ENCODE data around the gene CUX1. TPM values are rescaled to one million over a fixed set of nuclear protein-coding genes. Genes with fewer than 3 reads are reported as not detected.

The CUX1 gene
- total RNA-seq, 1 donor from 2014 or later, result 66.4 TPM

DNA sequence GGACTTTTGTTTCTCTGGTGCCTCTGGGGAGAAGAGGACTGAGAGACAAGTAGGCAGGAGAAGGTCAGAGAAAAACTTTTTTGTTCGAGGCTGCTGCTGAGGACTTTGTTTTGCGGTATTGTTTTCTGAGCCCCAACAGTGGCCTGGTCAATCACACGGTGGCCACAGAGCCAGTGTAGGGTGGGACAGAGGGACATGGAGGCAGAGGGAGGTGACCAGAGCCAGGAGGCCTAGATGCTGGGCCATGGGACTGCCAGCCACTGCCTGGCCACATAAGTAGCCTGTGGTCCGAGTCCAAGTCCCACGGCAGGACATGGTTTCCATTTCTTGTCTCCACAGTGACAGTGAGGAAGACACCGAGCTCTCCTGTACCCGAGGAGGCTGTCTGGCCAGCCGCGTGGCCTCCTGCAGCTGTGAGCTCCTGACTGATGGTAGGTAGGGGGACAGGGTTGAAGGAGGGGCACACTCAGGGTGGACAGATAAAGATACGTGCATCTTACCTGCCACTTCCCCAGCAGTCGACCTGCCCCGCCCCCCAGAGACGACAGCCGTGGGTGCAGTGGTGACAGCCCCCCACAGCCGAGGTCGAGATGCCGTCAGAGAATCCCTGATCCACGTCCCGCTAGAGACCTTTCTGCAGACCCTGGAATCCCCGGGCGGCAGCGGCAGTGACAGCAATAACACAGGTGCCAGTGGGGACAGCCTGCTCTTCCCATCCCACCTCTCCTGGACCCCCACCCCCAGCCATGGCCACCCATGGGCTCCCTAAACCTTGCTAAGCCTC lies 496.8 kb downstream of the CUX1 start:
- TF ChIP-seq EZH2 (IDR thresholded peaks at IDR 0.05) (no peak), EZH2phosphoT487 (IDR thresholded peaks at IDR 0.05) (no peak)
- TF ChIP-seq, protein P1, sequence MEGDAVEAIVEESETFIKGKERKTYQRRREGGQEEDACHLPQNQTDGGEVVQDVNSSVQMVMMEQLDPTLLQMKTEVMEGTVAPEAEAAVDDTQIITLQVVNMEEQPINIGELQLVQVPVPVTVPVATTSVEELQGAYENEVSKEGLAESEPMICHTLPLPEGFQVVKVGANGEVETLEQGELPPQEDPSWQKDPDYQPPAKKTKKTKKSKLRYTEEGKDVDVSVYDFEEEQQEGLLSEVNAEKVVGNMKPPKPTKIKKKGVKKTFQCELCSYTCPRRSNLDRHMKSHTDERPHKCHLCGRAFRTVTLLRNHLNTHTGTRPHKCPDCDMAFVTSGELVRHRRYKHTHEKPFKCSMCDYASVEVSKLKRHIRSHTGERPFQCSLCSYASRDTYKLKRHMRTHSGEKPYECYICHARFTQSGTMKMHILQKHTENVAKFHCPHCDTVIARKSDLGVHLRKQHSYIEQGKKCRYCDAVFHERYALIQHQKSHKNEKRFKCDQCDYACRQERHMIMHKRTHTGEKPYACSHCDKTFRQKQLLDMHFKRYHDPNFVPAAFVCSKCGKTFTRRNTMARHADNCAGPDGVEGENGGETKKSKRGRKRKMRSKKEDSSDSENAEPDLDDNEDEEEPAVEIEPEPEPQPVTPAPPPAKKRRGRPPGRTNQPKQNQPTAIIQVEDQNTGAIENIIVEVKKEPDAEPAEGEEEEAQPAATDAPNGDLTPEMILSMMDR (IDR thresholded peaks at IDR 0.05), result no peak

DNA sequence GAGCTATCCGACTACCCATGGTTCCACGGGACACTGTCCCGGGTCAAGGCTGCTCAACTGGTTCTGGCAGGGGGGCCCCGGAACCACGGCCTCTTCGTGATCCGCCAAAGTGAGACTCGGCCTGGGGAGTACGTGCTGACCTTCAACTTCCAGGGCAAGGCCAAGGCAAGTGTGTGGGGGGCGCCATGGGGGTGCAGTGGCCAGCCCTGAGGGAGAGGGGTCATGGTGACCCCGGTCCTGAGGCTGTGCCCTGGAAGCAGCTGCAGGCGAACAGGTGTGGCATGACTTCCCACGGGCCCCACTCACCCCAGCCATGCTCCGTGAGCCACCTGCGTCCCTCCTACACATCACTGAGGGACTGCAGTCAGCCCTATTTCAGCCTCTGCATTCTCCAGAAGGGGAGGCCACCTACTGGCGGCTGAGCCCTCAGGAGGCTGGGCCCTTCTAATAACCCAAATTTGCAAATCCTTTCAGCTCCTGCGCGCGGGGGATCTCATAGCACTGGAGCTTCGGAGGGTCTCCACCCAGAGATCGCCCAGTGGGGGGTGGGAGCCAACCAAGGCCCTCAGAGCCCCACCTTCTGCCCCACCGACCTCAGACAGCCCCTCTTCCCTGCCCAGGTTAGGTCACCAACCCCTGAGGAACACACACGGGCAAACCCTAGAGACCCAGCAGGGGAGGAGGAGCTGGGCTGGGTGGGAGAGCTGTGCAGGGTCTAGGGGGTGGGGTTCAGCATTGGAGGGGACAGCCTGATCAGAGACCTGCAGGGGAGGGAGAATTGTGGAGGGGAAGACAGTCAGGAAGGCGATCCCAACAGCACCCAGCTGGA lies 500.0 kb downstream of the CUX1 start:
- H3K4me3 ChIP-seq, result no peak overlapping the region
- no peaks in the 10 kb centered on the region for H3K79me2 ChIP-seq (ENCODE audit: low read depth)
- no peak overlapping the region for H3K27ac ChIP-seq
- H3F3A ChIP-seq (ENCODE audit: low read depth), result peaks cover 2% of the 10 kb centered on the region
- H3K27ac Mint-ChIP-seq, result no peak overlapping the region
- H3K36me3 Mint-ChIP-seq, result peaks cover 9% of the 10 kb centered on the region
- H4K20me1 ChIP-seq (ENCODE audit: low read depth), result peaks cover 9% of the 10 kb centered on the region
- no peaks in the 10 kb centered on the region for H3K4me1 ChIP-seq
- H3K36me3 ChIP-seq, result no peaks in the 10 kb centered on the region
- no peak overlapping the region for H2AFZ ChIP-seq (replicated peaks)
- H3K9me3 Mint-ChIP-seq, result no peaks in the 10 kb centered on the region
- H3K27me3 Mint-ChIP-seq (ENCODE audit: insufficient read depth, low read depth), result peaks cover 3% of the 10 kb centered on the region
- H3K4me2 ChIP-seq, result no peak overlapping the region
- no peak for DNase-seq (ENCODE audit: low spot score)
- TF ChIP-seq EZH2 (IDR thresholded peaks at IDR 0.05) (no peak), EZH2phosphoT487 (IDR thresholded peaks at IDR 0.05) (no peak)
- TF ChIP-seq, protein P1 (IDR thresholded peaks at IDR 0.05), result no peak
- peaks cover 18% of the 10 kb centered on the region for H3K27me3 ChIP-seq
- H3K9ac ChIP-seq, result no peak overlapping the region
- H3K4me3 Mint-ChIP-seq, result no peak overlapping the region
- no peaks in the 10 kb centered on the region for H3K9me3 ChIP-seq (ENCODE audit: low read depth)
- no peaks in the 10 kb centered on the region for H3K4me1 Mint-ChIP-seq

More for the DNA sequence above, 496.8 kb downstream of the CUX1 start:
- no peak for DNase-seq (ENCODE audit: low spot score)
- Mint-ChIP-seq H3K4me3 (no peak overlapping the region), H3K36me3 (peaks cover 5% of the 10 kb centered on the region), H3K27me3 (ENCODE audit: insufficient read depth, low read depth) (peaks cover 7% of the 10 kb centered on the region), H3K4me1 (no peaks in the 10 kb centered on the region), H3K27ac (no peak overlapping the region), H3K9me3 (no peaks in the 10 kb centered on the region)
- no peaks in the 10 kb centered on the region for H3K9me3 ChIP-seq (ENCODE audit: low read depth)
- no peaks in the 10 kb centered on the region for H3K27me3 ChIP-seq
- H2AFZ ChIP-seq (replicated peaks), result no peak overlapping the region
- H3K36me3 ChIP-seq, result no peaks in the 10 kb centered on the region
- H3F3A ChIP-seq (ENCODE audit: low read depth), result no peaks in the 10 kb centered on the region
- H3K79me2 ChIP-seq (ENCODE audit: low read depth), result no peaks in the 10 kb centered on the region
- no peaks in the 10 kb centered on the region for H3K4me1 ChIP-seq
- no peak overlapping the region for H3K9ac ChIP-seq
- H3K27ac ChIP-seq, result no peak overlapping the region
- H3K4me3 ChIP-seq, result no peak overlapping the region
- H3K4me2 ChIP-seq, result no peak overlapping the region
- H4K20me1 ChIP-seq (ENCODE audit: low read depth), result no peaks in the 10 kb centered on the region

DNA sequence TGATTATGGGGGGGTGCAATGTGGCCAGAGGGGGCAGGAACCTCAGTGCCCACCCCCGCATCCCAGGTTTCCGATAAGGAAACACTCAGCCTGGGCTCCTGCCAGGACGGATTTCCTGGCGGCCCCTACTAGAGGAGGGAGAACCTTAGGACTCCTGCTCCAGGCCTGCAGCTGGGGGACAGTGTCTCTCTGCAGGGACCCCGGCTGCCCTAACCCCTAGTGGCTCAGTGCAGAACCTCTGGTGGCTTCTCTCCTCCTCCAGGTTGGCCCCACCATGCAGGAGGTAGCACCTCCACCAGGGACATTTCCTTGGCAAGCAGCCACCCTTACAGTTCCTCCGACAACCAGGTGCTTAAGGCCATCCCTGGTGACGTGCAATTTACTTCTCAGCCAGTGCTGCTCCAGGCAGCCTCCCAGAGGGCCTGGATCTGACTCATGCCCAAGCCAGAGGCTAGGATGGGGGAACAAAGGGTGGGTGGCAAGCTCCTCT lies 501.1 kb downstream of the CUX1 start:
- no peaks in the 10 kb centered on the region for H3K36me3 ChIP-seq
- H3K4me1 Mint-ChIP-seq, result peaks cover 3% of the 10 kb centered on the region

More for the DNA sequence above, 501.1 kb downstream of the CUX1 start:
- Histone ChIP-seq H3K27ac (no peak overlapping the region), H3K4me3 (no peak overlapping the region), H3K79me2 (ENCODE audit: low read depth) (no peaks in the 10 kb centered on the region), H2AFZ (replicated peaks) (no peak overlapping the region), H3K9me3 (ENCODE audit: low read depth) (no peaks in the 10 kb centered on the region), H4K20me1 (ENCODE audit: low read depth) (peaks cover 9% of the 10 kb centered on the region), H3K4me2 (no peak overlapping the region), H3K27me3 (peaks cover 22% of the 10 kb centered on the region), H3K4me1 (no peaks in the 10 kb centered on the region), H3K9ac (no peak overlapping the region), H3F3A (ENCODE audit: low read depth) (peaks cover 4% of the 10 kb centered on the region)
- TF ChIP-seq, protein P1 (IDR thresholded peaks at IDR 0.05), result no peak
- TF ChIP-seq EZH2 (IDR thresholded peaks at IDR 0.05), result no peak
- TF ChIP-seq EZH2phosphoT487 (IDR thresholded peaks at IDR 0.05), result no peak
- Mint-ChIP-seq H3K36me3 (peaks cover 11% of the 10 kb centered on the region), H3K4me3 (no peak overlapping the region), H3K27me3 (ENCODE audit: insufficient read depth, low read depth) (peaks cover 3% of the 10 kb centered on the region), H3K27ac (no peak overlapping the region), H3K9me3 (no peaks in the 10 kb centered on the region)
- no peak for DNase-seq (ENCODE audit: low spot score)

Data from neural progenitor cell (in vitro differentiated cells).